ENCODE measurements around the gene PDE6C. TPM values are rescaled to one million over a fixed set of nuclear protein-coding genes. Genes with fewer than 3 reads are reported as not detected.

The PDE6C gene
- total RNA-seq, 1 experiment from 2014 or later = not detected

DNA sequence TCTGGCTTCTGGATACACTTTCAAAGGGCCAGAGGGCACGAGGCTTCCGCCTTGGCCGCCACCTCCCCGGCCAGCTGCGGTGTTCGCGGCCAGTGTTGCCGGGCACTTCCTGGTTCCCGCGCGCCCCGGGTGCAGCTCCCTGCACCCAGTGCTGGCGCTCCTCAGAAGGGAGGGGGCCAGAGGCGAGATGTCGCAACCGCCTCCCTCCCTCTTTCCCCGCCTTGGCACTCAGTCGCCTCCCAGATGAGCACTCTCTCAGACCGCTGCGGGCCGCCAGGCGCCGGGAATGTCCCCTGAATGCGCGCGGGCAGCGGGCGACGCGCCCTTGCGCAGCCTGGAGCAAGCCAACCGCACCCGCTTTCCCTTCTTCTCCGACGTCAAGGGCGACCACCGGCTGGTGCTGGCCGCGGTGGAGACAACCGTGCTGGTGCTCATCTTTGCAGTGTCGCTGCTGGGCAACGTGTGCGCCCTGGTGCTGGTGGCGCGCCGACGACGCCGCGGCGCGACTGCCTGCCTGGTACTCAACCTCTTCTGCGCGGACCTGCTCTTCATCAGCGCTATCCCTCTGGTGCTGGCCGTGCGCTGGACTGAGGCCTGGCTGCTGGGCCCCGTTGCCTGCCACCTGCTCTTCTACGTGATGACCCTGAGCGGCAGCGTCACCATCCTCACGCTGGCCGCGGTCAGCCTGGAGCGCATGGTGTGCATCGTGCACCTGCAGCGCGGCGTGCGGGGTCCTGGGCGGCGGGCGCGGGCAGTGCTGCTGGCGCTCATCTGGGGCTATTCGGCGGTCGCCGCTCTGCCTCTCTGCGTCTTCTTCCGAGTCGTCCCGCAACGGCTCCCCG, 45.7 kb upstream of the PDE6C start, which contains the start of gene FFAR4 (continued):
- TF ChIP-seq, protein P1, sequence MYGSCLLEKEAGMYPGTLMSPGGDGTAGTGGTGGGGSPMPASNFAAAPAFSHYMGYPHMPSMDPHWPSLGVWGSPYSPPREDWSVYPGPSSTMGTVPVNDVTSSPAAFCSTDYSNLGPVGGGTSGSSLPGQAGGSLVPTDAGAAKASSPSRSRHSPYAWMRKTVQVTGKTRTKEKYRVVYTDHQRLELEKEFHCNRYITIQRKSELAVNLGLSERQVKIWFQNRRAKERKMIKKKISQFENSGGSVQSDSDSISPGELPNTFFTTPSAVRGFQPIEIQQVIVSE (CRISPR knock-in tag; IDR thresholded peaks at IDR 0.05; ENCODE audit: borderline replicate concordance) = no peak
- no peak; the same call in 1 of the 2 replicates for TF ChIP-seq SMAD3 (CRISPR knock-in tag; IDR thresholded peaks at IDR 0.05; ENCODE audit: borderline replicate concordance)
- 0 out of 2 replicates have a peak, but pooled peaks have one; percentile 62 for TF ChIP-seq ETV6 (CRISPR knock-in tag; IDR thresholded peaks at IDR 0.05)
- peak; percentile 48; the same call in 1 of the 2 replicates for TF ChIP-seq ZNF219 (CRISPR knock-in tag; IDR thresholded peaks at IDR 0.05; ENCODE audit: borderline replicate concordance)
- no peak for TF ChIP-seq NR2C2 (CRISPR knock-in tag; IDR thresholded peaks at IDR 0.05)
- 0 out of 2 replicates have a peak, but pooled peaks have one; percentile 7 for TF ChIP-seq CREB1 (CRISPR knock-in tag; IDR thresholded peaks at IDR 0.05)
- TF ChIP-seq, protein P2, sequence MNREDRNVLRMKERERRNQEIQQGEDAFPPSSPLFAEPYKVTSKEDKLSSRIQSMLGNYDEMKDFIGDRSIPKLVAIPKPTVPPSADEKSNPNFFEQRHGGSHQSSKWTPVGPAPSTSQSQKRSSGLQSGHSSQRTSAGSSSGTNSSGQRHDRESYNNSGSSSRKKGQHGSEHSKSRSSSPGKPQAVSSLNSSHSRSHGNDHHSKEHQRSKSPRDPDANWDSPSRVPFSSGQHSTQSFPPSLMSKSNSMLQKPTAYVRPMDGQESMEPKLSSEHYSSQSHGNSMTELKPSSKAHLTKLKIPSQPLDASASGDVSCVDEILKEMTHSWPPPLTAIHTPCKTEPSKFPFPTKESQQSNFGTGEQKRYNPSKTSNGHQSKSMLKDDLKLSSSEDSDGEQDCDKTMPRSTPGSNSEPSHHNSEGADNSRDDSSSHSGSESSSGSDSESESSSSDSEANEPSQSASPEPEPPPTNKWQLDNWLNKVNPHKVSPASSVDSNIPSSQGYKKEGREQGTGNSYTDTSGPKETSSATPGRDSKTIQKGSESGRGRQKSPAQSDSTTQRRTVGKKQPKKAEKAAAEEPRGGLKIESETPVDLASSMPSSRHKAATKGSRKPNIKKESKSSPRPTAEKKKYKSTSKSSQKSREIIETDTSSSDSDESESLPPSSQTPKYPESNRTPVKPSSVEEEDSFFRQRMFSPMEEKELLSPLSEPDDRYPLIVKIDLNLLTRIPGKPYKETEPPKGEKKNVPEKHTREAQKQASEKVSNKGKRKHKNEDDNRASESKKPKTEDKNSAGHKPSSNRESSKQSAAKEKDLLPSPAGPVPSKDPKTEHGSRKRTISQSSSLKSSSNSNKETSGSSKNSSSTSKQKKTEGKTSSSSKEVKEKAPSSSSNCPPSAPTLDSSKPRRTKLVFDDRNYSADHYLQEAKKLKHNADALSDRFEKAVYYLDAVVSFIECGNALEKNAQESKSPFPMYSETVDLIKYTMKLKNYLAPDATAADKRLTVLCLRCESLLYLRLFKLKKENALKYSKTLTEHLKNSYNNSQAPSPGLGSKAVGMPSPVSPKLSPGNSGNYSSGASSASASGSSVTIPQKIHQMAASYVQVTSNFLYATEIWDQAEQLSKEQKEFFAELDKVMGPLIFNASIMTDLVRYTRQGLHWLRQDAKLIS (CRISPR knock-in tag; IDR thresholded peaks at IDR 0.05; ENCODE audit: borderline replicate concordance) = peak; percentile 77; the same call in 1 of the 2 replicates
- TF ChIP-seq KAT7 (CRISPR knock-in tag; IDR thresholded peaks at IDR 0.05; ENCODE audit: borderline replicate concordance) = peak; percentile 46
- TF ChIP-seq, protein P3, sequence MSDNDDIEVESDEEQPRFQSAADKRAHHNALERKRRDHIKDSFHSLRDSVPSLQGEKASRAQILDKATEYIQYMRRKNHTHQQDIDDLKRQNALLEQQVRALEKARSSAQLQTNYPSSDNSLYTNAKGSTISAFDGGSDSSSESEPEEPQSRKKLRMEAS (CRISPR knock-in tag; IDR thresholded peaks at IDR 0.05) = peak; percentile 88
- TF ChIP-seq, protein P4, sequence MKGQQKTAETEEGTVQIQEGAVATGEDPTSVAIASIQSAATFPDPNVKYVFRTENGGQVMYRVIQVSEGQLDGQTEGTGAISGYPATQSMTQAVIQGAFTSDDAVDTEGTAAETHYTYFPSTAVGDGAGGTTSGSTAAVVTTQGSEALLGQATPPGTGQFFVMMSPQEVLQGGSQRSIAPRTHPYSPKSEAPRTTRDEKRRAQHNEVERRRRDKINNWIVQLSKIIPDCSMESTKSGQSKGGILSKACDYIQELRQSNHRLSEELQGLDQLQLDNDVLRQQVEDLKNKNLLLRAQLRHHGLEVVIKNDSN (CRISPR knock-in tag; IDR thresholded peaks at IDR 0.05) = peak; percentile 42; the same call in 1 of the 2 replicates
- TF ChIP-seq TEAD4 (CRISPR knock-in tag; IDR thresholded peaks at IDR 0.05) = no peak
- TF ChIP-seq TP53 (CRISPR knock-in tag; IDR thresholded peaks at IDR 0.05) = peak; percentile 38; the same call in 1 of the 2 replicates
- TF ChIP-seq, protein P5, sequence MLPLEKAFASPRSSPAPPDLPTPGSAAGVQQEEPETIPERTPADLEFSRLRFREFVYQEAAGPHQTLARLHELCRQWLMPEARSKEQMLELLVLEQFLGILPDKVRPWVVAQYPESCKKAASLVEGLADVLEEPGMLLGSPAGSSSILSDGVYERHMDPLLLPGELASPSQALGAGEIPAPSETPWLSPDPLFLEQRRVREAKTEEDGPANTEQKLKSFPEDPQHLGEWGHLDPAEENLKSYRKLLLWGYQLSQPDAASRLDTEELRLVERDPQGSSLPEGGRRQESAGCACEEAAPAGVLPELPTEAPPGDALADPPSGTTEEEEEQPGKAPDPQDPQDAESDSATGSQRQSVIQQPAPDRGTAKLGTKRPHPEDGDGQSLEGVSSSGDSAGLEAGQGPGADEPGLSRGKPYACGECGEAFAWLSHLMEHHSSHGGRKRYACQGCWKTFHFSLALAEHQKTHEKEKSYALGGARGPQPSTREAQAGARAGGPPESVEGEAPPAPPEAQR (CRISPR knock-in tag; IDR thresholded peaks at IDR 0.05) = no peak
- TF ChIP-seq, protein P6, sequence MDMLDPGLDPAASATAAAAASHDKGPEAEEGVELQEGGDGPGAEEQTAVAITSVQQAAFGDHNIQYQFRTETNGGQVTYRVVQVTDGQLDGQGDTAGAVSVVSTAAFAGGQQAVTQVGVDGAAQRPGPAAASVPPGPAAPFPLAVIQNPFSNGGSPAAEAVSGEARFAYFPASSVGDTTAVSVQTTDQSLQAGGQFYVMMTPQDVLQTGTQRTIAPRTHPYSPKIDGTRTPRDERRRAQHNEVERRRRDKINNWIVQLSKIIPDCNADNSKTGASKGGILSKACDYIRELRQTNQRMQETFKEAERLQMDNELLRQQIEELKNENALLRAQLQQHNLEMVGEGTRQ (CRISPR knock-in tag; IDR thresholded peaks at IDR 0.05) = no peak
- TF ChIP-seq, protein P7, sequence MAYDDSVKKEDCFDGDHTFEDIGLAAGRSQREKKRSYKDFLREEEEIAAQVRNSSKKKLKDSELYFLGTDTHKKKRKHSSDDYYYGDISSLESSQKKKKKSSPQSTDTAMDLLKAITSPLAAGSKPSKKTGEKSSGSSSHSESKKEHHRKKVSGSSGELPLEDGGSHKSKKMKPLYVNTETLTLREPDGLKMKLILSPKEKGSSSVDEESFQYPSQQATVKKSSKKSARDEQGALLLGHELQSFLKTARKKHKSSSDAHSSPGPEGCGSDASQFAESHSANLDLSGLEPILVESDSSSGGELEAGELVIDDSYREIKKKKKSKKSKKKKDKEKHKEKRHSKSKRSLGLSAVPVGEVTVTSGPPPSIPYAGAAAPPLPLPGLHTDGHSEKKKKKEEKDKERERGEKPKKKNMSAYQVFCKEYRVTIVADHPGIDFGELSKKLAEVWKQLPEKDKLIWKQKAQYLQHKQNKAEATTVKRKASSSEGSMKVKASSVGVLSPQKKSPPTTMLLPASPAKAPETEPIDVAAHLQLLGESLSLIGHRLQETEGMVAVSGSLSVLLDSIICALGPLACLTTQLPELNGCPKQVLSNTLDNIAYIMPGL (CRISPR knock-in tag; IDR thresholded peaks at IDR 0.05) = peak; percentile 68
- peak; percentile 90; the same call in 1 of the 2 replicates for TF ChIP-seq FOXP1 (CRISPR knock-in tag; IDR thresholded peaks at IDR 0.05; ENCODE audit: borderline replicate concordance)
- TF ChIP-seq EMX1 (CRISPR knock-in tag; IDR thresholded peaks at IDR 0.05) = no peak
- 0 out of 2 replicates have a peak, but pooled peaks have one; percentile 57 for TF ChIP-seq CBFB (CRISPR knock-in tag; IDR thresholded peaks at IDR 0.05; ENCODE audit: low read depth)
- peak; percentile 47; the same call in 1 of the 2 replicates for TF ChIP-seq SMAD4 (CRISPR knock-in tag; IDR thresholded peaks at IDR 0.05)
- TF ChIP-seq, protein P8, sequence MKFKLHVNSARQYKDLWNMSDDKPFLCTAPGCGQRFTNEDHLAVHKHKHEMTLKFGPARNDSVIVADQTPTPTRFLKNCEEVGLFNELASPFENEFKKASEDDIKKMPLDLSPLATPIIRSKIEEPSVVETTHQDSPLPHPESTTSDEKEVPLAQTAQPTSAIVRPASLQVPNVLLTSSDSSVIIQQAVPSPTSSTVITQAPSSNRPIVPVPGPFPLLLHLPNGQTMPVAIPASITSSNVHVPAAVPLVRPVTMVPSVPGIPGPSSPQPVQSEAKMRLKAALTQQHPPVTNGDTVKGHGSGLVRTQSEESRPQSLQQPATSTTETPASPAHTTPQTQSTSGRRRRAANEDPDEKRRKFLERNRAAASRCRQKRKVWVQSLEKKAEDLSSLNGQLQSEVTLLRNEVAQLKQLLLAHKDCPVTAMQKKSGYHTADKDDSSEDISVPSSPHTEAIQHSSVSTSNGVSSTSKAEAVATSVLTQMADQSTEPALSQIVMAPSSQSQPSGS (CRISPR knock-in tag; IDR thresholded peaks at IDR 0.05; ENCODE audit: borderline replicate concordance, low read depth) = no peak
- TF ChIP-seq RORB (CRISPR knock-in tag; IDR thresholded peaks at IDR 0.05) = no peak
- TF ChIP-seq NR3C1 (CRISPR knock-in tag; conservative IDR thresholded peaks at IDR 0.05; ENCODE audit: low read depth) = no peak
- TF ChIP-seq, protein P9, sequence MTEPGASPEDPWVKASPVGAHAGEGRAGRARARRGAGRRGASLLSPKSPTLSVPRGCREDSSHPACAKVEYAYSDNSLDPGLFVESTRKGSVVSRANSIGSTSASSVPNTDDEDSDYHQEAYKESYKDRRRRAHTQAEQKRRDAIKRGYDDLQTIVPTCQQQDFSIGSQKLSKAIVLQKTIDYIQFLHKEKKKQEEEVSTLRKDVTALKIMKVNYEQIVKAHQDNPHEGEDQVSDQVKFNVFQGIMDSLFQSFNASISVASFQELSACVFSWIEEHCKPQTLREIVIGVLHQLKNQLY (CRISPR knock-in tag; IDR thresholded peaks at IDR 0.05) = peak; percentile 93; the same call in 1 of the 2 replicates
- 0 out of 2 replicates have a peak, but pooled peaks have one; percentile 30 for TF ChIP-seq ZNF263 (CRISPR knock-in tag; IDR thresholded peaks at IDR 0.05; ENCODE audit: low read depth)
- TF ChIP-seq CREM (CRISPR knock-in tag; IDR thresholded peaks at IDR 0.05) = 0 out of 2 replicates have a peak, but pooled peaks have one; percentile 37
- TF ChIP-seq SP1 (CRISPR knock-in tag; conservative IDR thresholded peaks at IDR 0.05) = no peak; the same call in 1 of the 2 replicates
